H1 (cell line): ENCODE measurements around the gene FAAP100. TPM values are rescaled to one million over a fixed set of nuclear protein-coding genes. Genes with fewer than 3 reads are reported as not detected.

ENCODE experiments used
- CTCF ChIA-PET: fragments of 300-600 bp; sonication (Branson Sonifier 250); formaldehyde crosslinking; loops from one replicate; lab custom pipeline; 2021; ENCODE audit not compliant: partially characterized antibody; lab: Charles Lee
- POLR2A ChIA-PET: fragments of 300-600 bp; sonication (Branson Sonifier 250); formaldehyde crosslinking; loops from one replicate; lab custom pipeline; 2021; ENCODE audit warnings: inconsistent platforms; ENCODE audit not compliant: partially characterized antibody; lab: Charles Lee
- DNase-seq, 2 experiments: peaks; one replicate each; pipeline versions ENCODE4 v3.0.0 to v3.0.0-alpha.2; 2010 to 2022; ENCODE audit warnings: low spot score in 2 of 2, low read depth in 1 of 2, mixed read lengths in 1 of 2
- FAIRE-seq: peaks from 2 replicates; lab custom pipeline; 2011; peaks lifted over from hg19 to GRCh38; lab: Jason Lieb, UNC
- H2AFZ ChIP-seq: 2 replicates; pipeline ENCODE4 v1.8.1; 2012; ENCODE audit warnings: low read length, inconsistent platforms
- H2AK5ac ChIP-seq: 2 replicates; pipeline ENCODE4 v1.6.1; 2013; ENCODE audit warnings: low read depth, low read length
- H2BK120ac ChIP-seq: replicated peaks from 2 replicates; pipeline ENCODE3; 2013; ENCODE audit warnings: low read depth, low read length, inconsistent platforms
- H2BK12ac ChIP-seq: 2 replicates; pipeline ENCODE4 v1.6.1; 2013; ENCODE audit warnings: low read depth, low read length
- H2BK15ac ChIP-seq: 2 replicates; pipeline ENCODE4 v1.6.1; 2013; ENCODE audit warnings: low read length
- H2BK20ac ChIP-seq: 2 replicates; pipeline ENCODE4 v1.6.1; 2013; ENCODE audit warnings: low read length
- H2BK5ac ChIP-seq: 2 replicates; pipeline ENCODE4 v1.6.1; 2013; ENCODE audit warnings: low read depth, low read length
- H3K14ac ChIP-seq: 2 replicates; pipeline ENCODE4 v1.6.1; 2013; ENCODE audit warnings: inconsistent platforms; ENCODE audit not compliant: insufficient read length
- H3K18ac ChIP-seq: 2 replicates; pipeline ENCODE4 v1.6.1; 2013; ENCODE audit warnings: low read length; ENCODE audit errors: extremely low read depth
- H3K23ac ChIP-seq: 2 replicates; pipeline ENCODE4 v1.6.1; 2013; ENCODE audit warnings: inconsistent platforms; ENCODE audit not compliant: insufficient read length
- H3K23me2 ChIP-seq: 2 replicates; pipeline ENCODE4 v1.6.1; 2013; ENCODE audit warnings: low read depth, low read length
- H3K27ac ChIP-seq: 2 replicates; pipeline ENCODE4 v1.6.1; 2011; ENCODE audit warnings: low read depth, low read length, inconsistent platforms
- H3K27me3 ChIP-seq, 4 experiments: replicated peaks in 1 of 4; 1 replicate in 1 of 4; 2 replicates in 3 of 4; pipeline versions ENCODE4 v1.6.1 to v1.8.1; 2011 to 2013; ENCODE audit warnings: low read length in 3 of 4, mild to moderate bottlenecking in 3 of 4, inconsistent platforms in 2 of 4, mixed read lengths in 2 of 4, moderate library complexity in 1 of 4; ENCODE audit not compliant: control insufficient read depth in 3 of 4, insufficient read depth in 3 of 4; ENCODE audit errors: extremely low read depth in 1 of 4
- H3K36me3 ChIP-seq, 4 experiments: 2 replicates each; pipeline versions ENCODE4 v1.6.1 to v1.8.1; 2011 to 2013; ENCODE audit warnings: mild to moderate bottlenecking in 4 of 4, low read length in 3 of 4, moderate library complexity in 2 of 4, control low read depth in 1 of 4, inconsistent platforms in 1 of 4; ENCODE audit not compliant: insufficient read depth in 4 of 4, control insufficient read depth in 2 of 4
- H3K4ac ChIP-seq: replicated peaks from 2 replicates; pipeline ENCODE3; 2013; ENCODE audit warnings: low read length, low read depth, mixed read lengths, inconsistent platforms; ENCODE audit not compliant: insufficient read length
- H3K4me1 ChIP-seq, 4 experiments: replicated peaks in 1 of 4; 1 replicate in 1 of 4; 2 replicates in 3 of 4; pipeline versions ENCODE4 v1.6.1 to v1.8.1; 2011 to 2013; ENCODE audit warnings: low read length in 3 of 4, inconsistent platforms in 2 of 4, mixed read lengths in 1 of 4; ENCODE audit not compliant: insufficient read depth in 4 of 4, control insufficient read depth in 3 of 4
- H3K4me2 ChIP-seq, 2 experiments: 2 replicates each; pipeline versions ENCODE4 v1.6.1 to v1.8.1; 2011 to 2013; ENCODE audit warnings: low read depth in 2 of 2, low read length in 2 of 2, control low read depth in 1 of 2, inconsistent platforms in 1 of 2, mild to moderate bottlenecking in 1 of 2; ENCODE audit not compliant: insufficient read depth in 1 of 2
- H3K4me3 ChIP-seq, 4 experiments: fragments of 200-600, 300-600 bp in 1 of 4; sonication (generic), shearing (Covaris generic), sonication (Bioruptor Twin) in 1 of 4; 2 replicates each; pipeline versions ENCODE4 v1.5.1 to v1.8.1; 2011 to 2016; ENCODE audit warnings: low read length in 4 of 4, low read depth in 3 of 4, control low read depth in 2 of 4, inconsistent platforms in 2 of 4, mild to moderate bottlenecking in 2 of 4, mixed read lengths in 1 of 4, moderate library complexity in 1 of 4; ENCODE audit not compliant: insufficient read depth in 2 of 4; ENCODE audit errors: extremely low read depth in 1 of 4
- H3K56ac ChIP-seq: replicated peaks from 2 replicates; pipeline ENCODE3; 2013; ENCODE audit warnings: low read depth, mild to moderate bottlenecking, mixed read lengths, low read length, inconsistent platforms; ENCODE audit not compliant: insufficient read length
- H3K79me1 ChIP-seq: 2 replicates; pipeline ENCODE4 v1.6.1; 2013; ENCODE audit warnings: low read depth, low read length, control low read depth
- H3K79me2 ChIP-seq, 2 experiments: 2 replicates each; pipeline versions ENCODE4 v1.6.1 to v1.8.1; 2012 to 2013; ENCODE audit warnings: low read length in 2 of 2, mild to moderate bottlenecking in 2 of 2, inconsistent platforms in 1 of 2; ENCODE audit not compliant: insufficient read depth in 2 of 2, control insufficient read depth in 1 of 2
- H3K9ac ChIP-seq, 4 experiments: replicated peaks in 1 of 4; 1 replicate in 1 of 4; 2 replicates in 3 of 4; pipeline versions ENCODE4 v1.6.1 to v1.8.1; 2011 to 2013; ENCODE audit warnings: low read depth in 3 of 4, low read length in 3 of 4, control low read depth in 2 of 4, mild to moderate bottlenecking in 2 of 4, moderate library complexity in 2 of 4, inconsistent platforms in 1 of 4; ENCODE audit errors: extremely low read depth in 1 of 4
- H3K9me3 ChIP-seq, 2 experiments: 2 replicates each; pipeline versions ENCODE4 v1.6.1 to v1.8.1; 2012 to 2013; ENCODE audit warnings: mild to moderate bottlenecking in 2 of 2, moderate library complexity in 2 of 2, control low read depth in 1 of 2, inconsistent platforms in 1 of 2, low read depth in 1 of 2, low read length in 1 of 2, mixed read lengths in 1 of 2; ENCODE audit not compliant: insufficient read depth in 2 of 2
- H4K20me1 ChIP-seq, 2 experiments: replicated peaks in 1 of 2; 2 replicates each; pipeline versions ENCODE3 to v1.8.1; 2011 to 2013; ENCODE audit warnings: inconsistent platforms in 2 of 2, low read length in 2 of 2, mild to moderate bottlenecking in 1 of 2; ENCODE audit not compliant: insufficient read depth in 2 of 2, control insufficient read depth in 1 of 2
- H4K5ac ChIP-seq: 2 replicates; pipeline ENCODE4 v1.6.1; 2013; ENCODE audit warnings: low read length, low read depth, mixed read lengths, inconsistent platforms; ENCODE audit not compliant: insufficient read length
- H4K8ac ChIP-seq: 2 replicates; pipeline ENCODE4 v1.8.0; 2013; ENCODE audit warnings: mild to moderate bottlenecking, moderate library complexity, low read length, inconsistent platforms; ENCODE audit not compliant: insufficient read depth; ENCODE audit errors: extremely low read depth
- H4K91ac ChIP-seq: replicated peaks from 2 replicates; pipeline ENCODE3; 2013; ENCODE audit warnings: low read length, mixed read lengths, inconsistent platforms; ENCODE audit not compliant: insufficient read length
- ASH2L ChIP-seq: fragments of 200-600, 300-600 bp; sonication (generic); IDR thresholded peaks from one replicate; pipeline ENCODE4 v1.7.1; 2017; ENCODE audit warnings: low read length
- KDM5A ChIP-seq: fragments of 200-600 bp; IDR thresholded peaks from 2 replicates; pipeline ENCODE4 v1.7.1; 2012; ENCODE audit warnings: mild to moderate bottlenecking, low read length, inconsistent platforms, mixed read lengths
- SP4 ChIP-seq: IDR thresholded peaks from 2 replicates; pipeline ENCODE4 v1.6.1; 2012; ENCODE audit warnings: low read length, inconsistent platforms
- SRF ChIP-seq: IDR thresholded peaks from 2 replicates; pipeline ENCODE4 v1.6.1; 2011; ENCODE audit warnings: mild to moderate bottlenecking, low read depth, low read length, moderate library complexity
- TBP ChIP-seq: IDR thresholded peaks from 2 replicates; pipeline ENCODE4 v1.6.1; 2011; ENCODE audit warnings: low read depth, low read length, improper control_type of control experiment
- TEAD4 ChIP-seq: IDR thresholded peaks from 2 replicates; pipeline ENCODE4 v1.6.1; 2012; ENCODE audit warnings: low read depth, low read length, inconsistent platforms, mixed read lengths
- YY1 ChIP-seq: IDR thresholded peaks from 2 replicates; pipeline ENCODE4 v1.6.1; 2011; ENCODE audit warnings: low read depth, mild to moderate bottlenecking, low read length
- WGBS, 2 experiments: shearing (Covaris generic) in 1 of 2; methylation state at CpG; one replicate each; pipeline versions ENCODE4 v1.1.6 to v1.1.7; 2013 to 2015; ENCODE audit warnings: low lambda C conversion rate in 2 of 2, mixed read lengths in 2 of 2, inconsistent platforms in 1 of 2, low coverage in 1 of 2, missing lambda C conversion rate in 1 of 2; ENCODE audit not compliant: insufficient replicate concordance in 2 of 2, insufficient coverage in 1 of 2, insufficient read length in 1 of 2; ENCODE audit errors: extremely low coverage in 1 of 2, missing lambda C conversion rate in 1 of 2; 5-methylcytosine and 5-hydroxymethylcytosine counted together
- polyA plus RNA-seq, 7 experiments: library from polyadenylated mRNA; depleted of rRNA in 3 of 7; stranded (reverse) in 5 of 7; unstranded in 2 of 7; fragments of >200 nt in 5 of 7; fragments of 200-250 nt in 2 of 7; gene quantifications; 1 replicate in 5 of 7; 2 replicates in 1 of 7; 4 replicates in 1 of 7; pipeline versions ENCODE4 v1.2.1 to v1.2.3, GENCODE V29; 2011 to 2013; ENCODE audit warnings: missing spikeins in 2 of 7, mixed read lengths in 2 of 7
- total RNA-seq: library from RNA; stranded (reverse); fragmentation: NEBNext Ultra II Directional; extraction: Animal tissue kit (Norgen Biotek cat#: 25700); gene quantifications from 2 replicates; pipeline ENCODE4 v1.2.1, GENCODE V29; 2021

The FAAP100 gene
- total and polyA plus RNA-seq, 2 of the 8 experiments (the other 6 are each of a cell fraction or from before 2014, with no cell fraction given), result 23.2 to 41.8 TPM

- H3K4me2 ChIP-seq, result no peak overlapping the region
- 88% methylated on average over 14 of the region's 15 CpGs; no CpG with 5 or more reads in 1 of the 2 experiments for WGBS, 2 experiments
- peaks cover 2 to 33% (median 22%) of the 10 kb centered on the region in 4 experiments; a peak in 7 of 8 replicates for H3K36me3 ChIP-seq
- H3K4me1 ChIP-seq, result no peaks in the 10 kb centered on the region
- H3K4ac ChIP-seq, result no peak overlapping the region
- H3K27ac ChIP-seq, result no peak overlapping the region
- no peak overlapping the region for H2AFZ ChIP-seq
- H3K27me3 ChIP-seq, result no peaks in the 10 kb centered on the region
- peaks cover 2 to 19% of the 10 kb centered on the region in 2 experiments for H4K20me1 ChIP-seq
- H2BK120ac ChIP-seq, result no peak overlapping the region
- H3K9ac ChIP-seq, result no peak overlapping the region
- POLR2A ChIA-PET, result interaction anchor here (1.1 to 2.6 kb wide), 5 partner anchors 9 to 34 kb away, joined by 3 to 11 read pairs (median 4); partner anchors contain the start of gene FSCN2
- no peak overlapping the region for H4K8ac ChIP-seq
- H3K79me2 ChIP-seq, result no peaks in the 10 kb centered on the region
- H4K5ac ChIP-seq, result no peak overlapping the region
- no peak overlapping the region for H2BK15ac ChIP-seq
- CTCF ChIA-PET, result interaction anchor here (1.0 to 1.7 kb wide), 3 partner anchors 103 to 291 kb away, joined by 3 to 4 read pairs (median 3); no protein-coding TSS in a partner anchor
- DNase-seq (no peak), FAIRE-seq (no peak)
- no peaks in the 10 kb centered on the region for H3K9me3 ChIP-seq
- no peak overlapping the region for H2BK5ac ChIP-seq
- H3K23ac ChIP-seq, result no peak overlapping the region
- H3K4me3 ChIP-seq, result no peak overlapping the region
- H2BK12ac ChIP-seq, result no peak overlapping the region
- no peak overlapping the region for H4K91ac ChIP-seq
- no peak overlapping the region for H2BK20ac ChIP-seq
- TF ChIP-seq KDM5A, result no peak
- no peak for TF ChIP-seq TBP
- TF ChIP-seq SRF, result no peak
- TF ChIP-seq ASH2L, result no peak
- no peak for TF ChIP-seq TEAD4
- no peak for TF ChIP-seq SP4
- no peak for TF ChIP-seq YY1
- H2AK5ac ChIP-seq, result no peak overlapping the region
- H3K23me2 ChIP-seq, result no peaks in the 10 kb centered on the region
- no peak overlapping the region for H3K14ac ChIP-seq
- H3K56ac ChIP-seq, result no peak overlapping the region
- no peak overlapping the region for H3K18ac ChIP-seq
- H3K79me1 ChIP-seq, result no peaks in the 10 kb centered on the region; the same call in 1 of the 2 replicates
Measured at GRCh38 chr17:81543756-81544155, 8.4 kb downstream of the FAAP100 start.
